ENCODE measurements around the gene SAA1. TPM values are rescaled to one million over a fixed set of nuclear protein-coding genes. Genes with fewer than 3 reads are reported as not detected.

SAA1 gene
- total and polyA plus RNA-seq, 10 of the 15 experiments (the other 5 are each of a cell fraction or from before 2014, with no cell fraction given): 0.36 to 6.9 TPM; not detected in 8

DNA sequence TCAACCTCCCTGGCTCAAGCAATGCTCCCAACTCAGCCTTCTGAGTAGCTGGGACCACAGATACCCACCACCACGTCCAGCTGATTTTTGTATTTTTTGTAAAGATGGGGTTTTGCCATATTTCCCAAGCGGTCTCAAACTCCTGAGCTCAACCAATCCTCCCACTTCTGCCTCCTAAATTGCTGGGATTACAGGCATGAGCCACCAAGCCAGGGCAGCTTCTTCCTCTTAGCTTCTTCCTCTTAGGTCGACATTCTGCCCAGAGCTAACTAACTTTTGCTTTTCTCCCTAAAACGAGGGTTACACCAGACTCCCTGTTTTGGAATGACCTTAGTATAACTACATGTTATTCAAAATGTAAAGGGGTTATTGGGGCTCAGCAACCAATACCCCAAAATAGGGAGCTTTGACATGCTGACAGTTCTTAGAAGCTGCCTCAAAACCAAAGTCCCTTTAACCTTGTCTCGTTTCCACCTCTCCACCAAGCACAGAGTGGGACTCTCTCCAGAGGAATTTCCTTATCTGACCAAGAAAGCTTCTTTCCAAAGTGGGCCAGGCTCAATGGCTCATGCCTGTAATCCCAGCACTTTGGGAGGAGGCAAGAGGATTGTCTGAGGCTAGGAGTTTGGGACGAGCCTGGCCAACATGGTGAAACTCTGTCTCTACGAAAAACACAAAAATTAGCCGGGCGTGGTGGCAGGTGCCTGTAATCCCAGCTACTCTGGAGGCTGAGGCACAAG lies 48.9 kb downstream of the SAA1 start:
- Histone ChIP-seq H3K4me2 (ENCODE audit: control insufficient read depth, insufficient read depth) (no peak overlapping the region), H4K20me1 (ENCODE audit: control insufficient read depth, insufficient read depth) (no peaks in the 10 kb centered on the region)
- POLR2A ChIA-PET: interaction anchor here (1.0 to 1.3 kb wide), 3 partner anchors 11 to 16 kb away, joined by 3 to 8 read pairs (median 3); no protein-coding TSS in a partner anchor

More for the DNA sequence above, 48.9 kb downstream of the SAA1 start:
- FAIRE-seq (no peak), DNase-seq (ENCODE audit: low read depth, low spot score) (no peak), ATAC-seq (no peak)
- SMC1A ChIA-PET (ENCODE audit: uncharacterized antibody, unreplicated experiment): interaction anchor here (0.7 to 5.4 kb wide), 7 partner anchors 20 to 209 kb away, joined by 3 to 40 read pairs (median 4); no protein-coding TSS in a partner anchor
- no peak overlapping the region for H3K4me3 ChIP-seq
- peaks cover 64% of the 10 kb centered on the region for H3K79me2 ChIP-seq (ENCODE audit: control insufficient read depth, insufficient read depth, low read length)
- intact Hi-C loops (cut with micrococcal nuclease; ENCODE audit: unreplicated experiment) (no loop called here), in situ Hi-C loops (cut with MboI) (no loop called here)
- no peak overlapping the region for H2AFZ ChIP-seq (ENCODE audit: control insufficient read depth, low read depth, low read length)
- H3K27me3 ChIP-seq (replicated peaks in 1 of 2; ENCODE audit: control insufficient read depth in 2 of 2, insufficient read depth in 2 of 2, low read length in 1 of 2): no peaks in the 10 kb centered on the region
- H3K4me1 ChIP-seq (ENCODE audit: control insufficient read depth, insufficient read depth, low read length): peaks cover 22% of the 10 kb centered on the region
- H3K27ac ChIP-seq (ENCODE audit: control insufficient read depth, insufficient read depth): no peak overlapping the region
- CTCF ChIA-PET: interaction anchor here (0.6 to 2.9 kb wide), 8 partner anchors 9 to 199 kb away, joined by 3 to 25 read pairs (median 4); no protein-coding TSS in a partner anchor
- H3K9me3 ChIP-seq (replicated peaks; ENCODE audit: control insufficient read depth, insufficient read depth, low read length): no peaks in the 10 kb centered on the region
- peaks cover 2 to 20% of the 10 kb centered on the region in 2 experiments; a peak in 3 of 4 replicates for H3K36me3 ChIP-seq (ENCODE audit: control insufficient read depth in 2 of 2, insufficient read depth in 2 of 2, low read length in 1 of 2)
- RAD21 ChIA-PET (ENCODE audit: unreplicated experiment): interaction anchor here (1.1 to 6.1 kb wide), 4 partner anchors 15 to 146 kb away, joined by 3 to 29 read pairs (median 4); no protein-coding TSS in a partner anchor
- no TSS peak for BruUV-seq (replicated peaks)
- H3K9ac ChIP-seq (ENCODE audit: control insufficient read depth, insufficient read depth, low read length): no peak overlapping the region
- no peak for TF ChIP-seq ESRRA (IDR thresholded peaks at IDR 0.05; ENCODE audit: low read length)
- no peak for TF ChIP-seq RELA (IDR thresholded peaks at IDR 0.05; ENCODE audit: borderline replicate concordance, partially characterized antibody)
- TF ChIP-seq, protein P1, sequence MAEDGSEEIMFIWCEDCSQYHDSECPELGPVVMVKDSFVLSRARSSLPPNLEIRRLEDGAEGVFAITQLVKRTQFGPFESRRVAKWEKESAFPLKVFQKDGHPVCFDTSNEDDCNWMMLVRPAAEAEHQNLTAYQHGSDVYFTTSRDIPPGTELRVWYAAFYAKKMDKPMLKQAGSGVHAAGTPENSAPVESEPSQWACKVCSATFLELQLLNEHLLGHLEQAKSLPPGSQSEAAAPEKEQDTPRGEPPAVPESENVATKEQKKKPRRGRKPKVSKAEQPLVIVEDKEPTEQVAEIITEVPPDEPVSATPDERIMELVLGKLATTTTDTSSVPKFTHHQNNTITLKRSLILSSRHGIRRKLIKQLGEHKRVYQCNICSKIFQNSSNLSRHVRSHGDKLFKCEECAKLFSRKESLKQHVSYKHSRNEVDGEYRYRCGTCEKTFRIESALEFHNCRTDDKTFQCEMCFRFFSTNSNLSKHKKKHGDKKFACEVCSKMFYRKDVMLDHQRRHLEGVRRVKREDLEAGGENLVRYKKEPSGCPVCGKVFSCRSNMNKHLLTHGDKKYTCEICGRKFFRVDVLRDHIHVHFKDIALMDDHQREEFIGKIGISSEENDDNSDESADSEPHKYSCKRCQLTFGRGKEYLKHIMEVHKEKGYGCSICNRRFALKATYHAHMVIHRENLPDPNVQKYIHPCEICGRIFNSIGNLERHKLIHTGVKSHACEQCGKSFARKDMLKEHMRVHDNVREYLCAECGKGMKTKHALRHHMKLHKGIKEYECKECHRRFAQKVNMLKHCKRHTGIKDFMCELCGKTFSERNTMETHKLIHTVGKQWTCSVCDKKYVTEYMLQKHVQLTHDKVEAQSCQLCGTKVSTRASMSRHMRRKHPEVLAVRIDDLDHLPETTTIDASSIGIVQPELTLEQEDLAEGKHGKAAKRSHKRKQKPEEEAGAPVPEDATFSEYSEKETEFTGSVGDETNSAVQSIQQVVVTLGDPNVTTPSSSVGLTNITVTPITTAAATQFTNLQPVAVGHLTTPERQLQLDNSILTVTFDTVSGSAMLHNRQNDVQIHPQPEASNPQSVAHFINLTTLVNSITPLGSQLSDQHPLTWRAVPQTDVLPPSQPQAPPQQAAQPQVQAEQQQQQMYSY (CRISPR knock-in tag; IDR thresholded peaks at IDR 0.05): no peak
- no peak for TF ChIP-seq SUPT20H (IDR thresholded peaks at IDR 0.05; ENCODE audit: borderline replicate concordance, control insufficient read depth, low read depth, low read length)
- TF ChIP-seq IRF4 (IDR thresholded peaks at IDR 0.05; ENCODE audit: low read depth, low read length): no peak
- TF ChIP-seq SPI1 (IDR thresholded peaks at IDR 0.05; ENCODE audit: borderline replicate concordance, insufficient read depth, low read depth, low read length): no peak
- TF ChIP-seq MEF2A (IDR thresholded peaks at IDR 0.05; ENCODE audit: insufficient read depth, low read depth, low read length): no peak
- TF ChIP-seq, protein P2, sequence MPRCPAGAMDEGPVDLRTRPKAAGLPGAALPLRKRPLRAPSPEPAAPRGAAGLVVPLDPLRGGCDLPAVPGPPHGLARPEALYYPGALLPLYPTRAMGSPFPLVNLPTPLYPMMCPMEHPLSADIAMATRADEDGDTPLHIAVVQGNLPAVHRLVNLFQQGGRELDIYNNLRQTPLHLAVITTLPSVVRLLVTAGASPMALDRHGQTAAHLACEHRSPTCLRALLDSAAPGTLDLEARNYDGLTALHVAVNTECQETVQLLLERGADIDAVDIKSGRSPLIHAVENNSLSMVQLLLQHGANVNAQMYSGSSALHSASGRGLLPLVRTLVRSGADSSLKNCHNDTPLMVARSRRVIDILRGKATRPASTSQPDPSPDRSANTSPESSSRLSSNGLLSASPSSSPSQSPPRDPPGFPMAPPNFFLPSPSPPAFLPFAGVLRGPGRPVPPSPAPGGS (IDR thresholded peaks at IDR 0.05; ENCODE audit: borderline replicate concordance, insufficient read depth, low read depth, low read length, poor library complexity, severe bottlenecking): no peak
- TF ChIP-seq, protein P3, sequence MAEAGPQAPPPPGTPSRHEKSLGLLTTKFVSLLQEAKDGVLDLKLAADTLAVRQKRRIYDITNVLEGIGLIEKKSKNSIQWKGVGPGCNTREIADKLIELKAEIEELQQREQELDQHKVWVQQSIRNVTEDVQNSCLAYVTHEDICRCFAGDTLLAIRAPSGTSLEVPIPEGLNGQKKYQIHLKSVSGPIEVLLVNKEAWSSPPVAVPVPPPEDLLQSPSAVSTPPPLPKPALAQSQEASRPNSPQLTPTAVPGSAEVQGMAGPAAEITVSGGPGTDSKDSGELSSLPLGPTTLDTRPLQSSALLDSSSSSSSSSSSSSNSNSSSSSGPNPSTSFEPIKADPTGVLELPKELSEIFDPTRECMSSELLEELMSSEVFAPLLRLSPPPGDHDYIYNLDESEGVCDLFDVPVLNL (IDR thresholded peaks at IDR 0.05; ENCODE audit: low read depth, low read length): no peak
- no peak for TF ChIP-seq PAX8 (IDR thresholded peaks at IDR 0.05)
- TF ChIP-seq CHD1 (IDR thresholded peaks at IDR 0.05; ENCODE audit: low read depth, low read length): no peak
- TF ChIP-seq, protein P4, sequence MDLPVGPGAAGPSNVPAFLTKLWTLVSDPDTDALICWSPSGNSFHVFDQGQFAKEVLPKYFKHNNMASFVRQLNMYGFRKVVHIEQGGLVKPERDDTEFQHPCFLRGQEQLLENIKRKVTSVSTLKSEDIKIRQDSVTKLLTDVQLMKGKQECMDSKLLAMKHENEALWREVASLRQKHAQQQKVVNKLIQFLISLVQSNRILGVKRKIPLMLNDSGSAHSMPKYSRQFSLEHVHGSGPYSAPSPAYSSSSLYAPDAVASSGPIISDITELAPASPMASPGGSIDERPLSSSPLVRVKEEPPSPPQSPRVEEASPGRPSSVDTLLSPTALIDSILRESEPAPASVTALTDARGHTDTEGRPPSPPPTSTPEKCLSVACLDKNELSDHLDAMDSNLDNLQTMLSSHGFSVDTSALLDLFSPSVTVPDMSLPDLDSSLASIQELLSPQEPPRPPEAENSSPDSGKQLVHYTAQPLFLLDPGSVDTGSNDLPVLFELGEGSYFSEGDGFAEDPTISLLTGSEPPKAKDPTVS (IDR thresholded peaks at IDR 0.05; ENCODE audit: low read depth, low read length): no peak
- no peak for TF ChIP-seq TCF7 (IDR thresholded peaks at IDR 0.05; ENCODE audit: borderline replicate concordance)
- TF ChIP-seq TARDBP (IDR thresholded peaks at IDR 0.05; ENCODE audit: borderline replicate concordance): no peak
- 86% methylated on average over 9 of the region's 9 CpGs for WGBS (ENCODE audit: insufficient coverage, insufficient replicate concordance, low lambda C conversion rate, missing lambda C conversion rate)

Data from GM12878 (cell line).